Fibroblast of skin of abdomen (primary cell): ENCODE data around the gene ITIH1.
"Not testable (repeated sequence)": the region's sequence is repeated elsewhere in the genome, so short reads cannot be mapped to it uniquely, and the experiment has no call there.

Experiments used
- DNase-seq: peaks from one replicate; pipeline ENCODE4 v3.0.0-alpha.2; 2013

The ITIH1 gene

GRCh38 chr3:52774901-52775864, 2.2 kb upstream of the ITIH1 start:
- no peak for DNase-seq

GRCh38 chr3:52775877-52776276, 1.5 kb upstream of the ITIH1 start:
- no peak for DNase-seq

GRCh38 chr3:52776486-52776885, 913 bp upstream of the ITIH1 start:
- not testable (repeated sequence) for DNase-seq

GRCh38 chr3:52777959-52778805, 783 bp downstream of the ITIH1 start:
- no peak for DNase-seq

- DNase-seq: no peak
These were observed 1.8 kb downstream of the ITIH1 start for GRCh38 chr3:52779011-52779836.

- no peak for DNase-seq
These were observed 2.6 kb downstream of the ITIH1 start for GRCh38 chr3:52779837-52780585.

GRCh38 chr3:52781741-52782140, 4.3 kb downstream of the ITIH1 start:
- no peak for DNase-seq

GRCh38 chr3:52782412-52783210, 5.2 kb downstream of the ITIH1 start:
- DNase-seq: no peak

GRCh38 chr3:52783211-52783555, 5.8 kb downstream of the ITIH1 start:
- no peak for DNase-seq

- no peak for DNase-seq
These were observed 6.7 kb downstream of the ITIH1 start for GRCh38 chr3:52784021-52784621.

- no peak for DNase-seq
These were observed 7.7 kb downstream of the ITIH1 start for GRCh38 chr3:52784931-52785590.

GRCh38 chr3:52786330-52787215, 9.2 kb downstream of the ITIH1 start:
- DNase-seq: no peak

GRCh38 chr3:52787246-52787645, 9.8 kb downstream of the ITIH1 start:
- DNase-seq: no peak

- no peak for DNase-seq
These were observed 10.6 kb downstream of the ITIH1 start for GRCh38 chr3:52787672-52788625.

- DNase-seq: no peak
These were observed 11.7 kb downstream of the ITIH1 start for GRCh38 chr3:52788890-52789745.

- DNase-seq: no peak
These were observed 12.3 kb downstream of the ITIH1 start for GRCh38 chr3:52789746-52790040.

- no peak for DNase-seq
These were observed 12.9 kb downstream of the ITIH1 start for GRCh38 chr3:52790337-52790736.
